Lung (tissue), 12 donors: ENCODE data around the gene SEMA3C. TPM values are rescaled to one million over a fixed set of nuclear protein-coding genes. Genes with fewer than 3 reads are reported as not detected.

Source experiments
- ATAC-seq: fragments of 200-7000 bp; cut with Tn5 transposase; one replicate; pipeline ENCODE4 v1.9.1; 2020; ENCODE audit warnings: moderate number of reproducible peaks; ENCODE audit not compliant: insufficient read depth, low FRiP score
- DNase-seq, 3 donors: peaks; one replicate each; pipeline ENCODE4 v3.0.0-alpha.2; 2013 to 2017
- H3K27ac ChIP-seq, 2 donors: one replicate each; pipeline ENCODE4 v1.5.1; 2013; ENCODE audit warnings: mild to moderate bottlenecking in 2 of 2, moderate library complexity in 2 of 2, control low read depth in 1 of 2, inconsistent platforms in 1 of 2, low read depth in 1 of 2, low read length in 1 of 2
- H3K27me3 ChIP-seq, 3 donors: one replicate each; pipeline ENCODE4 v1.5.1; 2013; ENCODE audit warnings: low read length in 2 of 3; ENCODE audit not compliant: control insufficient read depth in 3 of 3, insufficient read depth in 3 of 3
- H3K36me3 ChIP-seq, 4 donors: one replicate each; pipeline ENCODE4 v1.5.1; 2013; ENCODE audit warnings: low read length in 4 of 4, mild to moderate bottlenecking in 1 of 4, moderate library complexity in 1 of 4; ENCODE audit not compliant: control insufficient read depth in 4 of 4, insufficient read depth in 4 of 4
- H3K4me1 ChIP-seq, 5 donors: one replicate each; pipeline ENCODE4 v1.5.1; 2013; ENCODE audit warnings: low read length in 5 of 5, mild to moderate bottlenecking in 2 of 5, moderate library complexity in 1 of 5; ENCODE audit not compliant: control insufficient read depth in 5 of 5, insufficient read depth in 5 of 5
- H3K4me3 ChIP-seq: one replicate; pipeline ENCODE4 v1.5.1; 2013; ENCODE audit warnings: mild to moderate bottlenecking, control low read depth, moderate library complexity
- H3K9ac ChIP-seq, 2 donors: one replicate each; pipeline ENCODE4 v1.5.1; 2013; ENCODE audit warnings: low read length in 2 of 2, control low read depth in 1 of 2; ENCODE audit not compliant: insufficient read depth in 1 of 2
- H3K9me3 ChIP-seq, 4 donors: one replicate each; pipeline ENCODE4 v1.5.1; 2013; ENCODE audit warnings: low read length in 3 of 4, mild to moderate bottlenecking in 1 of 4, moderate library complexity in 1 of 4; ENCODE audit not compliant: control insufficient read depth in 4 of 4, insufficient read depth in 3 of 4
- WGBS, 2 donors: extraction: QIAGEN DNeasy Blood & Tissue Kit; methylation state at CpG; one replicate each; pipeline ENCODE4 v1.1.7; 2013; 5-methylcytosine and 5-hydroxymethylcytosine counted together
- polyA plus RNA-seq, 2 donors: library from polyadenylated mRNA; stranded (reverse); fragments of 200-250 nt; gene quantifications; one replicate each; pipeline ENCODE4 v1.2.1, GENCODE V29; 2013
- total RNA-seq, 2 donors: library from RNA; depleted of rRNA in 1 of 2; stranded (reverse); fragments of >200 nt in 1 of 2; gene quantifications; one replicate each; pipeline ENCODE4 v1.2.1, GENCODE V29; 2014 to 2021
- TF ChIP-seq, protein P1 (sequence below): IDR thresholded peaks from 2 replicates; pipeline ENCODE4 v1.5.1; 2012; ENCODE audit warnings: mild to moderate bottlenecking; ENCODE audit errors: control extremely low read depth, extremely low read depth
- donor health status: control.
- donor health status: control.
- donor health status: Bipolar disorder and iron deficiency.
- donor health status: healthy.
- donor health status: DM: yes; HTN: yes; CAD: no.

SEMA3C gene
- total and polyA plus RNA-seq, 4 donors, result 6.9 to 87.2 (median 33.7) TPM

DNA sequence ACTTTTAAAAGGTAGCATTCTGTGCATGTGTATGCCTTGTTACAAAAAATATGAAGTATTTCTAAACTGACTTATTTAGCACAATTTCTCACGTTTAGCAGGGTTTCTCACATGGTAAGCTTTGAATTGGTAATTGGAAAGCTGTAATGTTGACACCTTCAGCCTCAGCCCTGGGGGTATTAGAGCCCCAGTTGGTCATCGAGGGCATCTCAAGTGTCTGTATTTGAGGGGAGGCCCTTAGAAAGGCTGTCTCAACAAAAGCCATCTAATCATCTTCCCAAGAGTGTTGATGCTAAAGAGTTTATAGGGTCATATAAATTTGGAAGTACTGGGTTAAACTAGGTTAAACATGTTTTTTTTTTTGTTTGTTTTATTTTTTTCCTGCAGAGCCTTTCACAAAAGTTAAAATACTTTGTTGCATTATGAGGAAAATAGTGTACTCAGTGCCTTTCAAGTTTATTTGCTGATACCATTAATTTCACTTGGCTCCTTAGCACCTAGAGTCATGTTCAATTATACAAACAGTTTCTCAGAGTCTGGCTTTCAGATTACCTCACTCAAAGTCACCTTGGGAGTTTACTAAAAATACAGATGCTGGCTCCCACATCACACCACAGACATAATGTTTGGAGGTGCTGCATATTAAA is 146.4 kb downstream of the SEMA3C start:
- WGBS, 2 donors, result 64 to 84% methylated on average over 2 of the region's 2 CpGs
- Histone ChIP-seq H3K36me3 (peaks cover 0 to 3% (median under 1%) of the 10 kb centered on the region in 4 donors), H3K27ac (peak overlapping the region in 1 of 2 donors; percentile 78), H3K9me3 (no peaks in the 10 kb centered on the region), H3K4me3 (no peak overlapping the region), H3K9ac (no peak overlapping the region), H3K4me1 (peaks cover 2 to 32% (median 9%) of the 10 kb centered on the region in 5 donors), H3K27me3 (no peaks in the 10 kb centered on the region)
- DNase-seq (no peak), ATAC-seq (no peak)
- TF ChIP-seq, protein P1, sequence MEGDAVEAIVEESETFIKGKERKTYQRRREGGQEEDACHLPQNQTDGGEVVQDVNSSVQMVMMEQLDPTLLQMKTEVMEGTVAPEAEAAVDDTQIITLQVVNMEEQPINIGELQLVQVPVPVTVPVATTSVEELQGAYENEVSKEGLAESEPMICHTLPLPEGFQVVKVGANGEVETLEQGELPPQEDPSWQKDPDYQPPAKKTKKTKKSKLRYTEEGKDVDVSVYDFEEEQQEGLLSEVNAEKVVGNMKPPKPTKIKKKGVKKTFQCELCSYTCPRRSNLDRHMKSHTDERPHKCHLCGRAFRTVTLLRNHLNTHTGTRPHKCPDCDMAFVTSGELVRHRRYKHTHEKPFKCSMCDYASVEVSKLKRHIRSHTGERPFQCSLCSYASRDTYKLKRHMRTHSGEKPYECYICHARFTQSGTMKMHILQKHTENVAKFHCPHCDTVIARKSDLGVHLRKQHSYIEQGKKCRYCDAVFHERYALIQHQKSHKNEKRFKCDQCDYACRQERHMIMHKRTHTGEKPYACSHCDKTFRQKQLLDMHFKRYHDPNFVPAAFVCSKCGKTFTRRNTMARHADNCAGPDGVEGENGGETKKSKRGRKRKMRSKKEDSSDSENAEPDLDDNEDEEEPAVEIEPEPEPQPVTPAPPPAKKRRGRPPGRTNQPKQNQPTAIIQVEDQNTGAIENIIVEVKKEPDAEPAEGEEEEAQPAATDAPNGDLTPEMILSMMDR, result no peak

- DNase-seq, result peak in 2 of 3 donors; percentile 47 to 50
- TF ChIP-seq, protein P1, result no peak
- Histone ChIP-seq H3K27ac (peak overlapping the region in 1 of 2 donors; percentile 57), H3K4me3 (no peak overlapping the region), H3K27me3 (no peaks in the 10 kb centered on the region), H3K4me1 (peaks cover 2 to 40% (median 9%) of the 10 kb centered on the region in 5 donors), H3K36me3 (peaks cover 0 to 3% (median under 1%) of the 10 kb centered on the region in 4 donors), H3K9me3 (no peaks in the 10 kb centered on the region), H3K9ac (no peak overlapping the region)
- WGBS, 2 donors, result 60 to 76% methylated on average over 4 of the region's 4 CpGs
- ATAC-seq, result no peak
Observed at GRCh38 chr7:80771523-80771922, 147.3 kb downstream of the SEMA3C start.

- H3K9me3 ChIP-seq, result no peaks in the 10 kb centered on the region
- peaks cover 0 to 3% (median under 1%) of the 10 kb centered on the region in 4 donors for H3K36me3 ChIP-seq
- H3K9ac ChIP-seq, result peak overlapping the region in 1 of 2 donors; percentile 21
- TF ChIP-seq, protein P1, result no peak
- 61 to 75% methylated on average over 2 of the region's 2 CpGs for WGBS, 2 donors
- DNase-seq (no peak), ATAC-seq (no peak)
- no peak overlapping the region for H3K4me3 ChIP-seq
- peaks cover 0 to 2% (median 0%) of the 10 kb centered on the region in 3 donors for H3K27me3 ChIP-seq
- no peak overlapping the region for H3K27ac ChIP-seq
- H3K4me1 ChIP-seq, result peaks cover 2 to 40% (median 9%) of the 10 kb centered on the region in 5 donors
Observed at GRCh38 chr7:80770675-80771081, 148.2 kb downstream of the SEMA3C start.
